KMS-11 (cell line): ENCODE data around the gene PROCR.

Source experiments
- H2AFZ ChIP-seq: fragments of 200-600 bp; sonication (generic); 2 replicates; pipeline ENCODE4 v1.6.1; 2016; ENCODE audit warnings: antibody characterized with exemption, mixed run types, low read depth
- H3K27ac ChIP-seq: fragments of 200-600 bp; sonication (generic); 2 replicates; pipeline ENCODE4 v1.6.1; 2016; ENCODE audit warnings: mild to moderate bottlenecking, mixed run types
- H3K27me3 ChIP-seq: fragments of 200-600 bp; sonication (generic); 2 replicates; pipeline ENCODE4 v1.6.1; 2017; ENCODE audit warnings: mild to moderate bottlenecking, low read depth, mixed run types, moderate library complexity; ENCODE audit not compliant: insufficient read depth
- H3K36me3 ChIP-seq: fragments of 200-600 bp; sonication (generic); 2 replicates; pipeline ENCODE4 v1.6.1; 2017; ENCODE audit warnings: mild to moderate bottlenecking, mixed run types; ENCODE audit not compliant: insufficient read depth
- H3K4me1 ChIP-seq: fragments of 200-600 bp; sonication (generic); 2 replicates; pipeline ENCODE4 v1.6.1; 2016; ENCODE audit warnings: mild to moderate bottlenecking, low read depth, mixed run types; ENCODE audit not compliant: poor library complexity, severe bottlenecking
- H3K4me2 ChIP-seq: fragments of 200-600 bp; sonication (generic); 2 replicates; pipeline ENCODE4 v1.7.0; 2016; ENCODE audit warnings: mild to moderate bottlenecking, mixed run types
- H3K4me3 ChIP-seq: fragments of 200-600 bp; sonication (generic); IDR thresholded peaks from 2 replicates; pipeline ENCODE4 v1.6.1; 2017; ENCODE audit warnings: low read depth, low read length, mixed read lengths; ENCODE audit not compliant: insufficient read depth
- H3K79me2 ChIP-seq: fragments of 200-600 bp; sonication (generic); 2 replicates; pipeline ENCODE4 v1.6.1; 2016; ENCODE audit warnings: low read depth, mixed run types; ENCODE audit not compliant: insufficient read depth
- H3K9ac ChIP-seq: fragments of 200-600 bp; sonication (generic); 2 replicates; pipeline ENCODE4 v1.6.1; 2016; ENCODE audit warnings: mild to moderate bottlenecking, mixed run types
- H4K20me1 ChIP-seq: fragments of 200-600 bp; sonication (generic); 2 replicates; pipeline ENCODE4 v1.6.1; 2016; ENCODE audit warnings: mild to moderate bottlenecking, mixed run types; ENCODE audit not compliant: insufficient read depth
- TF ChIP-seq, protein P1 (sequence below): fragments of 200-600 bp; sonication (generic); conservative IDR thresholded peaks from 2 replicates; pipeline ENCODE4 v1.6.1; 2017; ENCODE audit warnings: low read depth, mild to moderate bottlenecking, antibody characterized with exemption, low read length, moderate library complexity, mixed read lengths

Gene PROCR

DNA sequence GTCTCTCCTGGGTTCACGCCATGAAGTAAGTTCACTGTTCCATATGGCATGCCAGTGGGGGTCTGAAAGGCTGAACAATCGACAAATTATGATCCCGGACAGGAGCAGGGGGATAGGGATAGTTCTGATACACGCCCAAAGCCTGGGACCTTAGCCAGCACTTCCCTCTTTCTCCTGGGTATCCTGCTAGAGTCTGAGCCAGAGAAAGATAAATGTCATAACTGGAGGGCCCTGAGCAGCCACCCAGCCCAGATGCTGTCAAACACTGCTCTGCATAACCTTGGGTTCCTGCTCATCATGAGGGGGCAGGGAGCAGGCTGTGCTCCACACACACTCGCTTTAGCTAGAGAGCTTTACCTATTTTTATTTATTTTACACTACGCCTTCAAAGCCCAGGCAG lies 37.0 kb upstream of the PROCR start:
- Histone ChIP-seq H4K20me1 (no peaks in the 10 kb centered on the region), H3K9ac (no peak overlapping the region), H3K27me3 (no peaks in the 10 kb centered on the region), H3K4me3 (no peak overlapping the region), H3K79me2 (no peaks in the 10 kb centered on the region), H3K4me2 (no peak overlapping the region), H3K27ac (no peak overlapping the region), H3K36me3 (no peaks in the 10 kb centered on the region; the same call in 1 of the 2 replicates), H2AFZ (no peak overlapping the region), H3K4me1 (no peaks in the 10 kb centered on the region)
- TF ChIP-seq, protein P1, sequence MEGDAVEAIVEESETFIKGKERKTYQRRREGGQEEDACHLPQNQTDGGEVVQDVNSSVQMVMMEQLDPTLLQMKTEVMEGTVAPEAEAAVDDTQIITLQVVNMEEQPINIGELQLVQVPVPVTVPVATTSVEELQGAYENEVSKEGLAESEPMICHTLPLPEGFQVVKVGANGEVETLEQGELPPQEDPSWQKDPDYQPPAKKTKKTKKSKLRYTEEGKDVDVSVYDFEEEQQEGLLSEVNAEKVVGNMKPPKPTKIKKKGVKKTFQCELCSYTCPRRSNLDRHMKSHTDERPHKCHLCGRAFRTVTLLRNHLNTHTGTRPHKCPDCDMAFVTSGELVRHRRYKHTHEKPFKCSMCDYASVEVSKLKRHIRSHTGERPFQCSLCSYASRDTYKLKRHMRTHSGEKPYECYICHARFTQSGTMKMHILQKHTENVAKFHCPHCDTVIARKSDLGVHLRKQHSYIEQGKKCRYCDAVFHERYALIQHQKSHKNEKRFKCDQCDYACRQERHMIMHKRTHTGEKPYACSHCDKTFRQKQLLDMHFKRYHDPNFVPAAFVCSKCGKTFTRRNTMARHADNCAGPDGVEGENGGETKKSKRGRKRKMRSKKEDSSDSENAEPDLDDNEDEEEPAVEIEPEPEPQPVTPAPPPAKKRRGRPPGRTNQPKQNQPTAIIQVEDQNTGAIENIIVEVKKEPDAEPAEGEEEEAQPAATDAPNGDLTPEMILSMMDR = no peak

DNA sequence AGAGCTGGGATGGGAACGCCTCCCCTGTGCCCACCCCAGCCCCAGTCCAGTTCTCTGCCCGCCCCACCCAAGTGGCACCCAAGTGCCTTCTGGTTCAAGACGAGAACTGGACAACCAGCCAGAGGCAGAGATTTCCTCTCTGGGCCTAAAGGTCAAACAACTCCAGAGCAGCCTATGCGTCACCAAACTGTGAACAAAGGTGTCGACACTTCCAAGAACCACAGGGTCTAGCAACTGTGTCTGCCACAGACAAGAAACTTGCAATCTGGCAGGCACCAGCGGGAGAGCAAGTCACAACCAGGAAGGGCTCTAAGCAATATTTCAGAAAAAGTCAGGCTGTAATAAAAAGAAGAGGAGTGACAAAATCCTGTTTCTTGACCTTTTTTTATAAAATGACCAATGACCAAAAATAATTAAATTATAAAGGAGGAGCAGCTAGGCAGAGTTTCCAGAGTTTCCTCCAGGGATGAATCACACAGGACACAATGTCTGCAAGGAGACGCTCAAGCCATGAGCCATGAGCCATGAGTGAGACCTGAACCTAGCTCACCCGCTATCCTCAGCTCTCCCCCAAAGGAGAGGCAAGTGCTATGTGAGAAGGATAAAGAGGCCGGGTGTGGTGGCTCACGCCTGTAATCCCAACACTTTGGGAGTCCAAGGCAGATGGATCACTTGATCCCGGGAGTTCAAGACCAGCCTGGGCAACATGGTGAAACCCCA lies 35.8 kb upstream of the PROCR start:
- Histone ChIP-seq H3K27ac (no peak overlapping the region), H3K4me1 (no peaks in the 10 kb centered on the region), H3K4me2 (no peak overlapping the region), H3K79me2 (no peaks in the 10 kb centered on the region), H4K20me1 (no peaks in the 10 kb centered on the region), H2AFZ (no peak overlapping the region), H3K9ac (no peak overlapping the region), H3K4me3 (no peak overlapping the region), H3K36me3 (no peaks in the 10 kb centered on the region), H3K27me3 (no peaks in the 10 kb centered on the region)
- TF ChIP-seq, protein P1 = no peak

DNA sequence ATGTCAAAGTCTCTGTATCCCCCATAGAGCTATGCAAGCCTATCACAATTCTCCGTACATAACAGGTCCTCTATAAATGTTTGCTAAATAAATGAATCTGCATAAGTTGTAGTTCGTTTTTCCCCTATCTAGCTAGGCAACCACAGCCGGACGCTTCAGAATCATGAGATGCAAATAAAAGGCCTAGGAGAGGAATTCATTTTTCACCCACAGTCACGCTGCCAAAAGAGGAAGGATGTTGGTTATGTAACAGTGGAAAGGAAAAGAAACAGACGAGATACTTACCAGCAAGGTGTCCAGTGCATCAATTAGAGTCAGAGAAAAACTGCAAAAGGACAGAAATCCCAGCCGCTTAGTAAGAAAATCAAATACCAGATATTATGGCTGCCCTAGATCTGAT lies 27.2 kb upstream of the PROCR start:
- H3K27ac ChIP-seq = no peak overlapping the region

DNA sequence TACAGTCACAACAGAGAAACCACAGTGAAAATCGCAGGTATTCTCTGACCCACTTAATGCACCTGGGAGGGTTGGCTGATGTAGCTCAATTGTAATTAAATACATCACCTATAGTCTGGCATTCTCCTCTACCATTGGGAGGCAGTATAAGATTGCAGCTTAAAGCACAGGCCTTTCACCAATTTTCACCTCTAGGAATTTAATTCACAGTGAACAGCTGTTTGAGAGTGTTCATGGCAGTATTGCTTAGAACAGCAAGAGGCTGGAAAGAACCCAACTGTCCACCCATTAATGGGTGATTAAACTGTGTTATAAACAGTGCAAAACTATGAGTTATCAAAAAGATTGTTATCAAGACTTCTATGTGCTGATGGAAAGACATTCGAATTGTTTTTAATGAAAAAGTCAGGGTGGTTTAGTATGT lies 26.7 kb upstream of the PROCR start:
- H3K9ac ChIP-seq = no peak overlapping the region
- no peaks in the 10 kb centered on the region for H3K36me3 ChIP-seq
- H2AFZ ChIP-seq = no peak overlapping the region
- H3K4me3 ChIP-seq = no peak overlapping the region
- TF ChIP-seq, protein P1 = peak; percentile 75
- no peaks in the 10 kb centered on the region for H4K20me1 ChIP-seq
- H3K27me3 ChIP-seq = no peaks in the 10 kb centered on the region
- H3K79me2 ChIP-seq = 0 out of 2 replicates have a peak, but pooled peaks cover 4% of the 10 kb centered on the region
- H3K27ac ChIP-seq = no peak overlapping the region
- H3K4me2 ChIP-seq = peak overlapping the region; percentile 10; the same call in 1 of the 2 replicates
- peaks cover 18% of the 10 kb centered on the region for H3K4me1 ChIP-seq

More for the DNA sequence above, 27.2 kb upstream of the PROCR start:
- no peak overlapping the region for H3K9ac ChIP-seq
- no peak overlapping the region for H3K4me3 ChIP-seq
- no peak overlapping the region for H3K4me2 ChIP-seq
- H4K20me1 ChIP-seq = no peaks in the 10 kb centered on the region
- H3K36me3 ChIP-seq = no peaks in the 10 kb centered on the region
- H3K79me2 ChIP-seq = 0 out of 2 replicates have a peak, but pooled peaks cover 4% of the 10 kb centered on the region
- peaks cover 18% of the 10 kb centered on the region for H3K4me1 ChIP-seq
- TF ChIP-seq, protein P1 = no peak
- H2AFZ ChIP-seq = no peak overlapping the region
- no peaks in the 10 kb centered on the region for H3K27me3 ChIP-seq
